K562 (cell line): ENCODE data around the gene ZSWIM3. TPM values are rescaled to one million over a fixed set of nuclear protein-coding genes. Genes with fewer than 3 reads are reported as not detected.
A peak's percentile ranks its signal among the peaks of the same experiment; 100 is the strongest.

Source experiments
- DACH1 ChIP-seq: fragments of 450-650 bp; IDR thresholded peaks from 2 replicates; pipeline ENCODE4 v1.6.1; 2018; ENCODE audit not compliant: partially characterized antibody
- ELF1 ChIP-seq: fragments of 200-800 bp; sonication (Bioruptor generic); IDR thresholded peaks from 2 replicates; pipeline ENCODE4 v1.6.1; 2016; ENCODE audit warnings: missing genetic modification characterization, missing compliant biosample characterization
- ETV6 ChIP-seq, 3 experiments: fragments of 150-350 bp in 1 of 3; sonication (generic) in 1 of 3; formaldehyde crosslinking in 1 of 3; IDR thresholded peaks; 2 replicates each; pipeline versions ENCODE4 v1.6.1 to v1.8.0; 2014 to 2022; ENCODE audit warnings: borderline replicate concordance in 2 of 3, low read depth in 2 of 3, antibody characterized with exemption in 1 of 3, low read length in 1 of 3, mild to moderate bottlenecking in 1 of 3, missing genetic modification reagents in 1 of 3
- FOXP4 ChIP-seq: sonication (generic); formaldehyde crosslinking; IDR thresholded peaks from 2 replicates; pipeline ENCODE4 v1.8.0; 2022; ENCODE audit warnings: mild to moderate bottlenecking, missing genetic modification reagents, borderline replicate concordance
- HDAC1 ChIP-seq, 2 experiments: fragments of 450-650 bp; IDR thresholded peaks; 2 replicates each; pipeline ENCODE4 v1.6.1; 2016 to 2017; ENCODE audit warnings: inconsistent platforms in 1 of 2, mild to moderate bottlenecking in 1 of 2, moderate library complexity in 1 of 2
- HDAC6 ChIP-seq: IDR thresholded peaks from 2 replicates; pipeline ENCODE4 v1.6.1; 2012; ENCODE audit warnings: low read depth, mild to moderate bottlenecking, control low read depth, inconsistent platforms, low read length, moderate library complexity
- HMBOX1 ChIP-seq: sonication (generic); IDR thresholded peaks from 2 replicates; pipeline ENCODE4 v1.6.1; 2016
- KDM2B ChIP-seq: fragments of 250-450 bp; sonication (Bioruptor Pico); IDR thresholded peaks from 2 replicates; pipeline ENCODE4 v1.8.0; 2021; ENCODE audit warnings: mild to moderate bottlenecking, moderate library complexity
- KLF10 ChIP-seq: fragments of 250-450 bp; sonication (Bioruptor Pico); IDR thresholded peaks from 2 replicates; pipeline ENCODE4 v1.6.1; 2021; ENCODE audit warnings: matching md5 sums
- POLR2H ChIP-seq: IDR thresholded peaks from 2 replicates; pipeline ENCODE4 v1.6.1; 2016; ENCODE audit warnings: missing genetic modification characterization, low read depth, mild to moderate bottlenecking, control low read depth, missing compliant biosample characterization, moderate library complexity
- SREBF2 ChIP-seq: sonication (generic); formaldehyde crosslinking; IDR thresholded peaks from 2 replicates; pipeline ENCODE4 v1.4.0; 2020; ENCODE audit warnings: mild to moderate bottlenecking, missing genetic modification reagents
- TAL1 ChIP-seq: fragments of 450-650 bp; IDR thresholded peaks from 2 replicates; pipeline ENCODE4 v1.6.1; 2016; ENCODE audit warnings: mild to moderate bottlenecking
- ZBTB43 ChIP-seq: sonication (generic); formaldehyde crosslinking; IDR thresholded peaks from 2 replicates; pipeline ENCODE4 v1.8.0; 2023; ENCODE audit warnings: mild to moderate bottlenecking, missing genetic modification reagents
- ZNF217 ChIP-seq: sonication (generic); formaldehyde crosslinking; IDR thresholded peaks from 2 replicates; pipeline ENCODE4 v1.8.0; 2022; ENCODE audit warnings: mild to moderate bottlenecking, missing genetic modification reagents
- ZNF24 ChIP-seq: fragments of 450-650 bp; IDR thresholded peaks from 2 replicates; pipeline ENCODE4 v1.6.1; 2016
- ZNF324 ChIP-seq: fragments of 250-450 bp; sonication (Bioruptor Pico); IDR thresholded peaks from 2 replicates; pipeline ENCODE4 v1.4.0; 2020; ENCODE audit warnings: mild to moderate bottlenecking
- polyA plus RNA-seq, 8 experiments: library from polyadenylated mRNA; depleted of rRNA in 4 of 8; stranded (reverse) in 5 of 8; unstranded in 3 of 8; fragments of >200 nt; fragmentation: Nextera tagmentation in 2 of 8; fragmentation: Illumina TruSeq in 1 of 8; extraction: Ambion mirVana in 2 of 8; extraction: Trizol in 1 of 8; gene quantifications; 2 replicates each; pipeline versions ENCODE4 v1.2.1 to v1.2.3, GENCODE V29; 2011 to 2014; ENCODE audit warnings: inconsistent platforms in 1 of 8, missing spikeins in 1 of 8
- total RNA-seq, 7 experiments: library from RNA; depleted of rRNA in 6 of 7; stranded (reverse); fragments of >200 nt in 6 of 7; fragmentation: Illumina TruSeq in 2 of 7; extraction: Trizol in 2 of 7; gene quantifications; 2 replicates each; pipeline versions ENCODE4 v1.2.1 to v1.2.3, GENCODE V29; 2011 to 2021; ENCODE audit warnings: low replicate concordance in 1 of 7
- TF ChIP-seq, protein P1 (sequence below): sonication (generic); formaldehyde crosslinking; IDR thresholded peaks from 2 replicates; pipeline ENCODE4 v1.8.0; 2022; ENCODE audit warnings: missing genetic modification reagents, mild to moderate bottlenecking, borderline replicate concordance
- TF ChIP-seq, protein P2 (sequence below): fragments of 250-450 bp; sonication (Bioruptor Pico); IDR thresholded peaks from 2 replicates; pipeline ENCODE4 v1.5.0; 2021

ZSWIM3 gene
- total and polyA plus RNA-seq, 9 of the 15 experiments (the other 6 are each of a cell fraction or from before 2014, with no cell fraction given) = 1.7 to 4.3 (median 2.9) TPM

DNA sequence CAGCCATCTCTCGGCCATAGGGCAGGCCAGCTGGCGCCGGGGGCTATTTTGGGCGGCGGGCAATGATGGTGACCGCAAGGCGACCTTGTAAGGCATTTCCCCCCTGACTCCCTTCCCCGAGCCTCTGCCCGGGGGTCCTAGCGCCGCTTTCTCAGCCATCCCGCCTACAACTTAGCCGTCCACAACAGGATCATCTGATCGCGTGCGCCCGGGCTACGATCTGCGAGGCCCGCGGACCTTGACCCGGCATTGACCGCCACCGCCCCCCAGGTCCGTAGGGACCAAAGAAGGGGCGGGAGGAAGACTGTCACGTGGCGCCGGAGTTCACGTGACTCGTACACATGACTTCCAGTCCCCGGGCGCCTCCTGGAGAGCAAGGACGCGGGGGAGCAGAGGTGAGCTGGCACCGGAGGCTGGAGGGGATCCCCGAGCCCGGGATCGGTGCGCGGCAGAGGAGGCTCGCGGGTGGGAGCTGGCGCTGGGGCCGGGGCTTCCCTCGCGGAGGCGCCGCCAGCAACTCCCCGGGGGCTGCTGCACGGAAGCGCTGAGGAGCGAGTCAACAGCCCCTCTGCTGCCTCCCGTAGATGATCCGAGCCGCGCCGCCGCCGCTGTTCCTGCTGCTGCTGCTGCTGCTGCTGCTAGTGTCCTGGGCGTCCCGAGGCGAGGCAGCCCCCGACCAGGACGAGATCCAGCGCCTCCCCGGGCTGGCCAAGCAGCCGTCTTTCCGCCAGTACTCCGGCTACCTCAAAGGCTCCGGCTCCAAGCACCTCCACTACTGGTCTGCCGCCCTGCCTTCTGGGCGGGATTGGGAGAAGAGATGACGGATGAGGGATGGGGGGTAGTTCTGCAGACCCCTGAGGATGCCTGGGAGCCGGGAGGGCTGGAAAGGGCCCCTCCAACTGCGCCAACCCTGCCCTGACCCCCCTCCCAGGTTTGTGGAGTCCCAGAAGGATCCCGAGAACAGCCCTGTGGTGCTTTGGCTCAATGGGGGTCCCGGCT is 33.9 kb downstream of the ZSWIM3 start, which contains the start of the genes CTSA and NEURL2 (continued):
- TF ChIP-seq, protein P1, sequence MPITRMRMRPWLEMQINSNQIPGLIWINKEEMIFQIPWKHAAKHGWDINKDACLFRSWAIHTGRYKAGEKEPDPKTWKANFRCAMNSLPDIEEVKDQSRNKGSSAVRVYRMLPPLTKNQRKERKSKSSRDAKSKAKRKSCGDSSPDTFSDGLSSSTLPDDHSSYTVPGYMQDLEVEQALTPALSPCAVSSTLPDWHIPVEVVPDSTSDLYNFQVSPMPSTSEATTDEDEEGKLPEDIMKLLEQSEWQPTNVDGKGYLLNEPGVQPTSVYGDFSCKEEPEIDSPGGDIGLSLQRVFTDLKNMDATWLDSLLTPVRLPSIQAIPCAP (CRISPR knock-in tag) = no peak
- TF ChIP-seq, protein P2, sequence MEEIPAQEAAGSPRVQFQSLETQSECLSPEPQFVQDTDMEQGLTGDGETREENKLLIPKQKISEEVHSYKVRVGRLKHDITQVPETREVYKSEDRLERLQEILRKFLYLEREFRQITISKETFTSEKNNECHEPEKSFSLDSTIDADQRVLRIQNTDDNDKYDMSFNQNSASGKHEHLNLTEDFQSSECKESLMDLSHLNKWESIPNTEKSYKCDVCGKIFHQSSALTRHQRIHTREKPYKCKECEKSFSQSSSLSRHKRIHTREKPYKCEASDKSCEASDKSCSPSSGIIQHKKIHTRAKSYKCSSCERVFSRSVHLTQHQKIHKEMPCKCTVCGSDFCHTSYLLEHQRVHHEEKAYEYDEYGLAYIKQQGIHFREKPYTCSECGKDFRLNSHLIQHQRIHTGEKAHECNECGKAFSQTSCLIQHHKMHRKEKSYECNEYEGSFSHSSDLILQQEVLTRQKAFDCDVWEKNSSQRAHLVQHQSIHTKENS (CRISPR knock-in tag) = no peak
- TF ChIP-seq ZNF24 (no peak), DACH1 (peak; percentile 19), ZNF217 (no peak), FOXP4 (CRISPR knock-in tag) (no peak), HMBOX1 (no peak), TAL1 (no peak), HDAC6 (no peak), ETV6 (IDR thresholded peaks at IDR 0.05; ENCODE audit: borderline replicate concordance in 1 of 2, low read depth in 2 of 2, low read length in 1 of 2) (no peak), ETV6 (CRISPR knock-in tag; IDR thresholded peaks at IDR 0.05; ENCODE audit: borderline replicate concordance) (no peak), ZBTB43 (CRISPR knock-in tag) (no peak), ELF1 (tag) (peak; percentile 66; the same call in 1 of the 2 replicates), SREBF2 (CRISPR knock-in tag) (no peak), KLF10 (CRISPR knock-in tag) (no peak), ZNF324 (CRISPR knock-in tag) (no peak), POLR2H (tag) (no peak), KDM2B (no peak), HDAC1 (IDR thresholded peaks at IDR 0.05) (peak; percentile 73 to 99; a peak in 3 of 4 replicates)
- TF ChIP-seq, all 486 proteins: peak for 155
